PC-3 (cell line): ENCODE measurements around the gene ZDHHC19.

Experiments
- CTCF ChIP-seq: fragments of 300-600 bp; sonication (generic); conservative IDR thresholded peaks from 2 replicates; pipeline ENCODE4 v1.5.1; 2017; ENCODE audit warnings: antibody characterized with exemption, low read depth, mild to moderate bottlenecking, low read length
- EZH2phosphoT487 ChIP-seq: fragments of 300-600 bp; sonication (generic); IDR thresholded peaks from 2 replicates; pipeline ENCODE4 v1.6.1; 2018; ENCODE audit warnings: mild to moderate bottlenecking, antibody characterized with exemption, low read length, borderline replicate concordance

DNA sequence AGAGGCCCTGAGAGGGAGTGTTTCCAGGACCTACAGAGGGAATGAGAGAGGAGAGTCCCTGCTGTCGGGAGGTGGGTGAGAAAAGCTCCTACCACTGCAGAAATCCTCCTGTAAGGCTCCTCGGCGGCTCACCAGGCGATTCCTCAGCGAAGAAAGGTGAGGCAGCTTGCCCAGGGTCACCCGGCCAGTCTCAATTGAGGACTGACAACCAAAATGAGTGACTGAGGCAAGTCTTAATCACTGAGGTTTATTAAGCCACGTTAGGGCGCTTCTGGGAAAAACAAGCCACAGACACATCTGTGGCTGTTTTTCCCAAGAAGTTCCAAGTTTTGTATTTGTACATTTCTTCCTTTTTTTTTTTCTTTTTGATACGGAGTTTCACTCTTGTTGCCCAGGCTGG, 48.5 kb downstream of the ZDHHC19 start:
- TF ChIP-seq EZH2phosphoT487 = no peak
- TF ChIP-seq CTCF = no peak
